Neuron (in vitro differentiated cells): ENCODE data around the gene UPK3A.
"Not testable (repeated sequence)": the region's sequence is repeated elsewhere in the genome, so short reads cannot be mapped to it uniquely, and the experiment has no call there.

Experiments used
- H2AFZ ChIP-seq: one replicate; pipeline ENCODE4 v1.6.1; 2013; ENCODE audit warnings: low read depth, mild to moderate bottlenecking, inconsistent platforms, low read length, moderate library complexity
- H3K27me3 ChIP-seq: one replicate; pipeline ENCODE4 v1.6.1; 2013; ENCODE audit warnings: low read length; ENCODE audit not compliant: insufficient read depth
- H3K36me3 ChIP-seq: one replicate; pipeline ENCODE4 v1.6.1; 2013; ENCODE audit warnings: low read length; ENCODE audit not compliant: insufficient read depth
- H3K4me1 ChIP-seq: one replicate; pipeline ENCODE4 v1.6.1; 2013; ENCODE audit warnings: low read length; ENCODE audit not compliant: insufficient read depth
- H3K4me3 ChIP-seq: 2 replicates; pipeline ENCODE4 v1.5.1; 2013; ENCODE audit warnings: mild to moderate bottlenecking, low read length, moderate library complexity
- H3K9me3 ChIP-seq: one replicate; pipeline ENCODE4 v1.6.1; 2013; ENCODE audit warnings: low read length

UPK3A gene

DNA sequence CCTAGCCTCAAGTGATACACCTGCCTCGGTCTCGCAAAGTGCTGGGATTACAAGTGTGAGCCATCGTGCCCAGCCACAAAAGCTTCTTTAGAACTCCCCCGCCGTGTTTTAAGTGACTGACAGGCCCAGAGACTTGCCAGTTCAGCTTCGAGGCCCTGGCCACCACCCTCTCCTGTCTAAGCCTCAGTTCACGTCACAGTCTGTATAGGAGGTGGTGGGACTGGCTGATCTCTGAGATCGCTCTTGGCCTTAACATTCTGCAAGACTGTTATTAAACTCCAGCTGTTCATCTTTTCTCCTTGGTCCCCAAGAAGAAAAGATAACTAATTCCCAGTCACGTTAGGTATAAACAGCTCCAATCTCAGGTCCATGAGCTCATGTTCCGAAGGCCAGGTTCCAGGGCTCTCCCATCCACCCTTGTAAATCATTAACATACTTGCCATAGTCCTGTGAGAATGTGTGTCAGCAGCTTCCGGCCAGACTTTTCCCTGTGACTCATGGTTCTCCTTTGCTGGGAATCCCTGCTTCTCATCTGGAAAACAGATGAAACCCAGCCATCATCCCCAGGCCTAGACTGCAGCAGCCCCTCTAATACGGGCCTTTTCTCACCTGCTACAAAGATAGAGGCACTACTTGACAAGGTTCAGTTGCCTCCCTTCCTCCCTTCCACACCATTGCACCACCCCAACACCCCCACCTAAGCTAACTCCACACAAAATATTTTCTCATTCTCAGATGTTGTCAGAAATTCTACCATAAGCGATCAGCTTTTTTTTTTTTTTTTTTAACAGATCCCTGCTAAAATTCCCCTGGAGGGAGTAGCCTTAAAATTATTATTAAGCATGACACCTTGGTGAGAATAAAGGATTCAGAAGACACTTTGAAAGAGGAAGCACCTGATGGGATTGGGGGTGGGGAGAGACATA lies 38.4 kb upstream of the UPK3A start:
- no peaks in the 10 kb centered on the region for H3K9me3 ChIP-seq

DNA sequence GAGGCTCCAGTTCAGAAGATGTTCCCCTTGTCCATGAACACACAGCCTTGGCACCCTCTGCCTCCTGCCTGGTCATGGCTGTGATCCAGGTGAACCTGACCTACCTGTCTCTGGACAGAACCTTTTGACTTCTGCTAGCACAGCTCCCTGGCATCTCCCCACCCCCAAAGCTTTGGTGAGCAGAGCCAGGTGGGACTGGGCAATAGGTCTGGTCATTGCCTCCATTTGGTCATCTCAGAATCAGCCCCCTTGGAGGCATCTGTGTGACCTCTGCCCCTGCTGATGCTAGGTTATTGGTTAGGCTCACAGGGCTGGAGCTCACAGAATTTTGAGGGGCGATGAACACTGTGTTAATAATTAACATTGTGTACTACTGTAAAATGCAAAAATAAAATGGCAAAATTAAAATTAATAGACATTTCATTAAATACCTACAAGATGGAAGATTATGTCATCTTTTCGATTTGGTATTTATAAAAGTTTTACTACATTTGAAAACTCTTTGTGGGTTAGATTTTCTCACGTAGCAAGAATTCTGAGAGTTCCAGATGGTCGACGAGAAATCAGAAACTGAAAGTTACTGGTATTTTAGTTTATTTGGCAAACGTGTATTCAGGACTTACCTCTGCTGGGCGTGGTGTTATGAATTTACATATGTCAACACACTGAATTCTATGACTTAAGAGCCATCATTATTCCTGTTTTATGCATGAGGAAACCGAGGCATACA lies 35.8 kb upstream of the UPK3A start:
- Histone ChIP-seq H3K4me3 (no peak overlapping the region), H3K27me3 (no peaks in the 10 kb centered on the region), H3K36me3 (no peaks in the 10 kb centered on the region)

More for the DNA sequence above, 38.4 kb upstream of the UPK3A start:
- H3K27me3 ChIP-seq: peaks cover 3% of the 10 kb centered on the region
- H2AFZ ChIP-seq: no peak overlapping the region
- H3K36me3 ChIP-seq: no peaks in the 10 kb centered on the region
- H3K4me1 ChIP-seq: no peaks in the 10 kb centered on the region
- H3K4me3 ChIP-seq: no peak overlapping the region

DNA sequence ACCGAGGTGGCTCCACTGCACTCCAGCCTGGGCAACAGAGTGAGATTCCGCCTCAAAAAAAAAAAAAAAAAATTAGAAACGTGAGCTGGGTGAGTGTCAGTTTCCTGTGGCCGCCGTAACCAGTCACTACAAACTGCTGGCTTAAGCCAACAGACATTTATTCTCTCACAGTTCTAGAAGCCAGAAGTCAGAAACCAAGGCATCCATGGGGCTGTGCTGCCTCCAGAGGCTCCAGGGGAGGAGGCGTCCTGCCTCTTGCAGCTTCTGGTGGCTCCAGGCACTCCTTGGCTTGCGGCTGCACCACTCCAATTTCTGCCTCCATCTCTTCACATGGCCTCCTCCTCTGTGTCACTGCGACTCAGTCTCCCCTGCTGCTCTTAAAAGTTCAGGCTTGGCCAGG lies 32.9 kb upstream of the UPK3A start:
- Histone ChIP-seq H3K4me3 (no peak overlapping the region), H3K36me3 (no peaks in the 10 kb centered on the region), H3K27me3 (no peaks in the 10 kb centered on the region)

More for the DNA sequence above, 35.8 kb upstream of the UPK3A start:
- Histone ChIP-seq H3K9me3 (no peaks in the 10 kb centered on the region), H2AFZ (no peak overlapping the region), H3K4me1 (no peaks in the 10 kb centered on the region)

DNA sequence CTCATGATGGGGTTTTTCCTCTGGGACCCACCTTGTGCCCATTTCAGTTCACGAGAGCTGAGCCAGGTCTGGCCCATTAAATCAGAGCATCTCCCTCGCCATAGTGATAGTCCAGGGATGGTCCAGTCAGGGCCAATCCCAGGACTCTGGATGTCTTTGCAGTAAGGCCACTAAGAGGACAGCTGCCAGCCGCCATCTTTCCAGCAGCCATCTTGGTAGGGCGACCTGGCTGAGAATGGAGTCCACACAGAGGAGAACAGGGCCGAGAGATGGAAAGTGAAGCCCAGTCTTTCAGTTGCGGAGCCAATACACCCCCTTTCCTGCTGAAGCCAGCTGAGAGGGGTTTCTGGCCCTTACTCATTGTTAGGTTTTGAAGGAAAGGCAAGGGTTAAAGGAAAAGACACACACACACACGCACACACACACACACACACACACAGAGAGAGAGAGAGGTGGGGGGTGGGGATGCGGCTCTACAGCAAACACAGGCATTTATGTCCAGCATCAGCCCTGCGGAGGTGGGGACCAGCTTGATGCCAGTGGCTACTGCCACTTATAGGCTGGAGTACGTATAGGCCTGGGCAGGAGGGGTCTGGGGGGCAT lies 31.6 kb upstream of the UPK3A start:
- peaks cover 4% of the 10 kb centered on the region for H3K9me3 ChIP-seq
- H3K36me3 ChIP-seq: no peaks in the 10 kb centered on the region
- peaks cover 12% of the 10 kb centered on the region for H3K4me1 ChIP-seq
- no peaks in the 10 kb centered on the region for H3K27me3 ChIP-seq
- H2AFZ ChIP-seq: no peak overlapping the region
- H3K4me3 ChIP-seq: no peak overlapping the region

More for the DNA sequence above, 32.9 kb upstream of the UPK3A start:
- Histone ChIP-seq H3K9me3 (no peaks in the 10 kb centered on the region), H3K4me1 (peaks cover 12% of the 10 kb centered on the region), H2AFZ (no peak overlapping the region)

DNA sequence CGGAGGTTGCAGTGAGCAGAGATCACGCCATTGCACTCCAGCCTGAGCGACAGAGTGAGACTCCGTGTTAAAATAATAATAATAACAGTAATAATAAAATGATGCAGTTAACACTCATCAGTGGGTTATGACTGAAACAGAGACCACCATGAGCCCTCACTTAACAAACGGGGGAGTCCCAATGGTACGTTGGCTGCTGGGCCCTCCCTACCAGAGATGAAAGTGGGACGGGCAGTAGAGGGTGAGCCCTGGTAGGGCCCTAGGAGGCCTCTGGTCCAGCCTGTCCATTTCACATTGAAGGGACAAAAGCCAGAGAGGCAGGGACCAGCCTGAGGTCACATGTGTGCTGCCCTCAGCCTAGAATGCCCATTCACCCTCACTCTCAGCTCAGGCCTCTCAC lies 30.4 kb upstream of the UPK3A start:
- Histone ChIP-seq H3K9me3 (peaks cover 4% of the 10 kb centered on the region), H3K4me1 (peaks cover 12% of the 10 kb centered on the region), H3K27me3 (no peaks in the 10 kb centered on the region), H3K4me3 (no peak overlapping the region), H2AFZ (no peak overlapping the region), H3K36me3 (no peaks in the 10 kb centered on the region)

DNA sequence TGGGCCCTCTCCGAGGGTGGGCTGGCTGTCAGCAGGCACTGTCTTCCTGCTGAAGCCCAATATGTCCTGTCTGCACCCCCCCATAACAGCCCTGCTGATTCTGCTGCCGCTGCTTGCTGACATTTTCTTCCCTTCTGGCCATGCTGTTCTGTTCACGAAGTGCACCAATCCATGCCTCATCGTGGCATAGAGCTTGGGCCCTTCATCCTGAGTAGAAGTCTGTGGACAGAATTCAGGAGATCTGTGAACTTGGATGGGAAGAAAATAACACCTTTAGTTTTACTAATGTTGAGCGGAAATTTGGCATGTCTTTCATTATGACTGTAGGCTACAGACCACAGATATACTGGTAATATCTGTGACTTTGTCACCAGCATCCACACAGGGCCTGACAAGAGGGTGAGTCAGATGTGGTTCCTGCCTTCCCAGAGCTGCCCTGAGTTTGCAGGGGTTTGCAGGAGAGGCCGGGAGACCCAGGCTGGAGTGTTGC lies 29.9 kb upstream of the UPK3A start:
- Histone ChIP-seq H3K36me3 (no peaks in the 10 kb centered on the region), H3K27me3 (peaks cover 2% of the 10 kb centered on the region), H3K4me3 (no peak overlapping the region), H3K9me3 (peaks cover 4% of the 10 kb centered on the region), H2AFZ (no peak overlapping the region), H3K4me1 (peaks cover 12% of the 10 kb centered on the region)

DNA sequence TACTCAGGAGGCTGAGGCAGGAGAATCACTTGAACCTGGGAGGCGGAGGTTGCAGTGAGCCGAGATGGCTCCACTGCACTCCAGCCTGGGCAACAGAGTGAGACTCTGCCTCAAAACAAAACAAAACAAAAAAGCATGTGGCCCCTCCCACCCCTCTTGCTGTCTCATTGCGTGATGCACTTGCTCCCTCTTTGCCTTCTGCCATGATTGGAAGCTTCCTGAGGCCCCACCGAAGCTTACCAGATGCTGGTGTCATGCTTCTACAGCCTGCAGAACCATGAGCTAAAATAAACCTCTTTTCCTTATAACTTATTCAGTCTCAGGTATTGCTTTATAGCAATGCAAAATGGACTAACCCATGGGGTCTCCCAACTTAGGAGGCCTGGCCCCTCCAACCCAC lies 26.8 kb upstream of the UPK3A start:
- peaks cover 17% of the 10 kb centered on the region for H3K4me1 ChIP-seq
- H3K27me3 ChIP-seq, H3K9me3 ChIP-seq, H2AFZ ChIP-seq, H3K36me3 ChIP-seq, H3K4me3 ChIP-seq: not testable (repeated sequence)

DNA sequence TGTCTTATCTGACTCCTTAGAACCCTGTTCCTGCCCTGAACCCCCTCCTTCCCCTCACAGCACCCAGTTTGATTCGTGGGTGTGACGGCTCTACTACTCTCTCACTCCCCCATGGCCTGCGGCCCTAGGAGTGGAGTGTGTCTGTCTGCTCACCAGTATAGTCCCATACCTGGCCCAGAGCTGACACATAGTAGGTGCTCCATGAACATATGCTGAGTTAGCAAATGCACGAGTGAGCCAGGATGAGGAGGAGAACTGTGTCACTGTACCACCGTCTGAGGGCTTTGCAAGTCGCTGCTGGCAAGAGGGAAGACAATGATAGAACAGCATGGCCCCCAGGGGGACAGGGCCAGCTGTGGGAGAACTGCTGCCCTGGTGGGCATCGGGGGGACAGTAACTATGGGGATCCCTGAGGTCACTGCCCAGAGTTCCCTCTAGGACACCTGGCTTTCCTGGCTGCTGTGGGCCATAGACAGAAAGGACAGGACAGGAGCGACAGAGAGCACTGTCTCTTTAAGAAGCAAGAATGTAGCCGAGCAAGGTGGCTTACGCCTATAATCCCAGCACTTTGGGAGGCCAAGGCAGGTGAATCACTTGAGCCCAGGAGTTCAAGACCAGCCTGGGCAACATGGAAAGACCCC lies 24.9 kb upstream of the UPK3A start:
- Histone ChIP-seq H3K4me1 (peaks cover 18% of the 10 kb centered on the region), H3K36me3 (no peaks in the 10 kb centered on the region), H3K4me3 (no peak overlapping the region), H3K27me3 (peaks cover 3% of the 10 kb centered on the region), H3K9me3 (peaks cover 4% of the 10 kb centered on the region), H2AFZ (no peak overlapping the region)

DNA sequence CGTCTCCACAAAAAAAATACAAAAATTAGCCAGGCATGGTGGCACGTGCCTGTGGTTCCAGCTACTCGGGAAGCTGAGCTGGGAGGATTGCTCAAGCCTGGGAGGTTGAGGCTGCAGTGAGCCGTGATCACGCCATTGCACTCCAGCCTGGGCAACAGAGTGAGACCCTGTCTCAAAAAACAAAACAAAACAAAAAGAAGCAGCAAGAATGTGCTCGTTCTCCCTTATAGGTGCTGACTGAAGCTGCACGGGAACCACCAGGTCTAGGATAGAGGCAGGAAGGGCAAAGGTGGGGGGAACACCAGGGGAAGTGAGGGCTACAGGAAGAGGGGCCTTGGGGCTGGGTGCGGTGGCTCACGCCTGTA lies 24.4 kb upstream of the UPK3A start:
- H3K27me3 ChIP-seq, H2AFZ ChIP-seq, H3K4me3 ChIP-seq, H3K36me3 ChIP-seq, H3K9me3 ChIP-seq: not testable (repeated sequence)
- H3K4me1 ChIP-seq: peaks cover 13% of the 10 kb centered on the region

DNA sequence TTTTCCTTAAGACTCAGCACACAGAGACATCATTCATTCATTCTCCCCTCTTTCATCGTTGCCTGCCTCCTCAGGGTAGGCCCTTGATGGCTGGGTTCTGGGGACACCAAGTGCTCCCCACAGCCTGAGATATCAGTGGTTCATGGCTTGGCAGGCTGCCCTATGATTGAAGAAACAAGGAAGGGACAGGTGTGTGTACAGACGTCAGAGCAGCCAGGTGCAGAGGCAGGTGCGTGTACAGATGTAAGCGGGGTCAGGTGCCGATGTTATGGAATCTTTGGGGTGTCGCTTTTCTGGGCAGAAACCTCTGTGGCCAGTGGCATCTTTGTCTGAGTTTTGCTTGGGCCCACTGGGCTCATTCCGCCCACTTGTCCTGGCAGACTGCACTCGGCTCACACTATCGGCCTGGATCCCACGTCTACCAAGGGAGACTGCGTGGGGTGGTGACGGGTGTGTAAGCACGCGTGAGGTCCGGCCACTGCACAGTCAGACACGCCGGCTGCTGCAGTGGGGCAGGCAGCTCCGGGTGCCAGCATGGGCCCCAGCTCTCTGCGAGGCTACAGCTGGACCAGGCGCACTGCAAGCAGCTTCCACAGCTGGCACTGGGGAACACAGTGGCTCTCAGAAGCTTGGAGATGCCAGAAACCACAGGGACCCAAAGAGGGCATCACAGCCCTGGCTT lies 23.2 kb upstream of the UPK3A start:
- H3K9me3 ChIP-seq: peaks cover 4% of the 10 kb centered on the region
- H3K36me3 ChIP-seq: no peaks in the 10 kb centered on the region
- H3K27me3 ChIP-seq: peaks cover 3% of the 10 kb centered on the region
- H3K4me1 ChIP-seq: peaks cover 12% of the 10 kb centered on the region
- H3K4me3 ChIP-seq: no peak overlapping the region
- H2AFZ ChIP-seq: no peak overlapping the region

DNA sequence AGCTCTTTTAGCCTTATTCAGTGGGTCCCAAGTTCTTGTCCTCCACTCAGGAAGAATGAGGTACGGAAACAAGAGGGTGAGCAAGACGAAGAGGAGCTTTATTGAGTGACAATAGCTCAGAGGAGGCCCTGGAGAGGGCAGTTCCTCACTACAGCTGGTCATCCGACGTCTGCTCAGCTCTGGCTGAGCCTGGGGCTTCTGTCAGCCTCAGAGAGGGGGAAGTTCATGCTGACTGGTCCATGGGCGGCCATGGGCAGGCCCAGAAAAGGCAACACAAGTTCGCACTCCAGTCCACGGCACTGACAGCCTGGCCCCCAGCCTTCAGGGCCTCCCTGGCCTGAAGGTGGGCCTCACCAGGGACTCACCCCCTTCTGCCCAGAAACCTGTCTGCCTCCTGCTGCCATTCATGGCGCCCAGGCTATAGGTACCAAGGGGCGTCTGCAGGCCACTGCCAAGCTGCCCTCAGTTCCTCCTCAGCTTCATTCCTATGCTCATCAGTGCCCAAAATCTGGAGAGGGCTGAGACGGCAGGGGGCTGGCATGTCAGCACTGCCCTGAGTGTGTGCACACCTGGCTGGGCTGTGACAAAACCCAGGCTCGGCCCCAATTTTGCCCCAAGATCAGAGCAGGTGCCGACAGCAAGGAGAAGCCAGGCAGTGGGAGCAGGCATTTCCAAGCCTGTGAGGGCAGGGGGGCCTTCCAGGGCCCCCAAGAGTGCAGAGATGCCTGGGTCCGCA lies 22.4 kb upstream of the UPK3A start:
- Histone ChIP-seq H3K4me1 (peaks cover 12% of the 10 kb centered on the region), H2AFZ (no peak overlapping the region), H3K4me3 (no peak overlapping the region), H3K27me3 (peaks cover 3% of the 10 kb centered on the region), H3K36me3 (no peaks in the 10 kb centered on the region), H3K9me3 (peaks cover 2% of the 10 kb centered on the region)

DNA sequence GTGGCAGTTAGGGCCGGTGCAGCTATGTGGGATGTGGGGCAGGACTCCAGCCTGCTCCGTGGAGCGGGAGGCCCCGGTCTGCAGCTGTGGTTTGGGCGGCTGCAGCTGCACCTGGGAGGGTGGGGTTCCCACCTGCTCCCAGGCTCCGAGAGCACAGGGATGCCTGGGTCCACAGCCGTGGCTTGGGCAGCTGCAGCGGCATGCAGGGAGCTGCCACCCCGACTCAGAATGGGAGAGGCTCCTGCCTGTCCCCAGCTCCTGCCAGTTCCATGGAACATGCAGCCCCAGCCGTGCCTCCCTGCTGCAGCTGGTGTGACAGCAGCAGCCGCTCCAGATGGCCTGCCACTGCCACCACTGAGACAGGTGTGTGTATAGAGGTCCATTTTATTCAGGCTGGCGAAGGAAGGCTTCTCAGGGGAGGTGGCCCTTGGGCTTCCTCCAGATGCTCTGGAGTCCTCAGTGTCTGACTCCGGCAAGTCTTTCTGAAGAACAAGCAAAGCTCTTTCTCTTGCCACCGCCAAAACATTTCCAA lies 21.8 kb upstream of the UPK3A start:
- Histone ChIP-seq H2AFZ (no peak overlapping the region), H3K4me3 (no peak overlapping the region), H3K4me1 (peaks cover 12% of the 10 kb centered on the region), H3K9me3 (no peaks in the 10 kb centered on the region), H3K27me3 (peaks cover 3% of the 10 kb centered on the region), H3K36me3 (no peaks in the 10 kb centered on the region)
